NCI-H2171 treated with DMSO at 0.1 percent for 48 hours (cell line): Measurements from ENCODE around the gene SYNRG.

Source experiments
- DNase-seq: peaks from one replicate; lab custom pipeline; 2025; lab: John Stamatoyannopoulos, UW

SYNRG gene

DNA sequence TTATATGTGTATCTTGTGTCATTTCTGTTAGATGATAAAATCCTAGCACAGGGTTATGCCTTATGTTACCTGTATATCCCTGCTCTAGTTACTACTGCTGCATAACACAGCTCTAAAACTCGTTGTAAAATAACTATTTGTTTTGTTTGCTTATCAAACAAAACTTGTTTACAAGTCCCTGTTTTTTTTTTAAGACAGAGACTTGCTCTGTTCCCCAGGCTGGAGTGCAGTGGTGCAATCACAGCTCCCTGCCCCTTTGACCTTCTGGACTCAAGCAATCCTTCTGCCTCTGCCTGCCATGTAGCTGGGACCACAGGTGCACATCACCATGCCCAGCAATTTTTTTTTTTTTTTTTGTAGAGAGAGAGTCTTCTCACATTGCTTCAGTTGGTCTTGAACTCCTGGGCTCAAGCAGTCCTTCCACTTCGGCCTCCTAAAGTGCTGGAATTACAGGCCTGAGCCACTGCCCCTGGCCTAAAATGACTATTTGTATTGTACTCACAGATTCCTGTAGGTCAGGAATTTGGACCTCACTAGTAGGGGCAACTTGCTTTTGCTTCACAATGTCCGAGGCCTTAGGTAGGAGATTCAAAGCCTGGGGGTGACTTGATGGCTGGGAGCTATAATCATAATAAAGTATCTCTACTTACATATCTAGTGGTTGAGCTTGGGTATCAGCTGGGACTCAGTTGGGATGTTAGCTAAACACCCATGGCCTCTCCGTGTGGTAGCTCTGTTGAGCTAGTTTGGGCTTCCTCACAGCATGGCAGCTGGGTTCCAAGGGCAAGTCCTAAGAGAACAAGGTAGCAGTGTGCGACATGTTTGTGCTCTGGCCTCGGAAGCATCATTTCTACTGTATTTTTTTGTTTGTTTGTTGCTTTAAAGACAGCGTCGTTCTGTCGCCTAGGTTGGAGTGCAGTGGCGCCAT lies 106.9 kb downstream of the SYNRG start:
- DNase-seq, result no peak

- no peak for DNase-seq
Observed at GRCh38 chr17:37500378-37500777, 108.8 kb downstream of the SYNRG start.

DNA sequence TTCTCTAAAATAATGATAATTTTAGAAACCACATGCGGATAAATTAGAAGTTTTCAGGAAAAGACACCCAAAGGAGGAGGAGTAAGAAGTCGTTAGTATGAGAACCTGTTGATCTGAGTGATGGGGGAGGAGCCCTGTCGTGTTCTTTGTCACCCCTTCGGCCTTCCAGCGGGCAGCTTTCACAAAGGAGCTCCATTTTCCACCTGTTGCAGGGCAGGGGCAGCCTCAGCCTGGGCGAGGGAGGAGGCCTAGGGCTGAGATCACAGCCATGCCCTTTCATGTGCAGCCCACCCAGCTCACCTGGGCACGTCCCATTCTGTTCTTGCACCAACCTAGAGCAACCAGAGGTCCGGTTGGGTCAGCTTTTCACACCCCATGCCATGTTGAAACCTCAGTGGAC lies 114.2 kb downstream of the SYNRG start:
- DNase-seq, result no peak

GRCh38 chr17:37494401-37494831 lies 114.8 kb downstream of the SYNRG start:
- DNase-seq, result no peak

GRCh38 chr17:37493249-37494027 lies 115.8 kb downstream of the SYNRG start:
- DNase-seq, result no peak

DNA sequence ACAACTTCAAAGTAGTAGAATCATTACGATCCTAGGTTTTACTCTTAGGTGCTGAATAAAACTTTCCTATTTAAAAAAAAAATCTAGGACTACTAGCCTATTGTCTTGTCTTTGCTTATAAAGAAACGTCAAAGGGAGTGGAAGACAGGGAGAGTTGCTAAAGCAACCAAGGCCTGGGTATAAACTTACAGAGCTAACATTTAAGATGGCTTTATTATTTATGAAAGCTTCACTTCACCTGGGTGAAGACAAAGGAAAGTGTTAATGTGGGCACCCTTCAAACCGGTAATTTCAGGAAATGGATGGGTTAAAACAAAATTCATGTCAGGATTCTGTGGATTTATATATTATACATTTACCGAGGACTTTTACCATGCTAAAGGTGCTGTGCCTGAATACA lies 117.1 kb downstream of the SYNRG start:
- no peak for DNase-seq

DNA sequence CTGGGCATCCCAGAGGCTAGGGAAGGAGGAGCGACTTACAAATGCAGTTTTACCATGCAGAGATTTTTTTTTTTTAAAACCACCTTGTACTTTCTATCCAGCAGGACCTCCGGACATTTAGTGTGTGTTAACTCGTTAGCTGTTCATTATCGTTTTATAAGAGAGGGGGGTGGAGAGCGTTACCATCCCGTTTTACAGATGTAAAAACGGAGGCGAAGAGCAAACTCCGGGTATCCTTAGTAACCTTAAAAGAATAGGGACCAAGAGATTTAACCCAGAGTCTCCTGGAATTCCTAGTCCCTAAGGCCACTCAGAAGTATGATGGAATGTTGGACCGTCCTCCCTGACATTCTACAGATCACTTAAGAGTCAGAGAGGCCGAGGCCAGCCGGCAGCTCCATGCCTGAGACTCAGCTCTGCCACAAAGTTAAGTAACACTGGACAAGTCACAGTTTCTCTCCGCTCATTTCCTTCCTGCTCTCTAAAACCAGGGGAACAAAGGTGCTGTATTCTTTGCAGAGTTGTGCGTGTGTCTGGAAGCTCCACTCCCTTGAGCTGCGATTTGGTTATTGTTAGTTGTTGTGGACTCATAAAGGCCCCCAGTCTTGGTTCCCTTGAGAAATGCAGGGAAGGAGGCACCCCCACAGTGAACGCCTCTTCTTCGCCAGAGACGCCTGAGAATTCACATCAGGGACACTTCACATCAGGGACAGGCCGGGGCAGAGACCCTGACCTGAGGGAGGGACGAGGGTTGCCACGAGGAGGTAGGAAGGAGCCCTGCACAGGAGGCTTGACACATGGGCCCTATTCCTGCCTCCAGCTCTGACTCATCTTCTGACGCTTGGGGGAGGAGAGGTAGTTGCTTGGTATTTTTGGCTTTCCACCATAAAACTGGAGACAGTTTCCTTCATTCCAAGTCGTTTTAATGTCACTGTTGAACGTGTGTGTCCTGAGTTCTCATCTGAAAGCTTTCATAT lies 118.3 kb downstream of the SYNRG start:
- DNase-seq, result no peak

DNA sequence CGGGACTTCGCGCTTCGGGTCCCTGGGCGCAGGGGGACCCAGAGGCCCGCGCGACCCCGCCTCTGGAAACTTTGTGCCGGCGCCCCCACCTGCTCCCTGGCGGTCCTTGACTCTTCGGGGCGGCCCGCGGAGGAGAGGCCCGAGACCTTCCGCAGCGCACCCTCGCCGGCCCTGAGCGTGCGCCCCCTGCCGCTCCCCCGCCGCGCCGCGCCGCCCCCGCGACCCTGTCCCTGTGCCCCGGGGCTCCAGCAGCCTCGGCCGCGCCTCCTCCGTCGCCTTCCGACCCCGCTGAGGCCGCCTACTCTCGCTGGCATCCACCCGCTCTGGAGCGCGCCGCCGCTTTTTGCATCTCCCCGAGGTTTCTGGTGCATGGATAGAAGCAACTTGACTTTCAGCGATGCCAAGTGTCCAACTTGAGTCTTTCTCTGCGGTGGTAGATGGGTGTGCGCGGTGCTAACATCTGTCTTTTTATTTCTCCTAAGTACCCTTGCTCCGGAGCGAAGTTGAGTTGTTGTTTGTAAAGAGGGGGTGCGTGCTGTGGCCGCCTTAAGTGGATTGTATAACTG lies 119.1 kb downstream of the SYNRG start:
- DNase-seq, result peak; percentile 65

GRCh38 chr17:37489197-37490001 lies 119.8 kb downstream of the SYNRG start, which contains the start of gene DUSP14:
Gene DUSP14 (plus strand): TSS chr17:37489891. CDS start chr17:37512273, 22,382 bp downstream.
- DNase-seq, result peak; percentile 81

DNA sequence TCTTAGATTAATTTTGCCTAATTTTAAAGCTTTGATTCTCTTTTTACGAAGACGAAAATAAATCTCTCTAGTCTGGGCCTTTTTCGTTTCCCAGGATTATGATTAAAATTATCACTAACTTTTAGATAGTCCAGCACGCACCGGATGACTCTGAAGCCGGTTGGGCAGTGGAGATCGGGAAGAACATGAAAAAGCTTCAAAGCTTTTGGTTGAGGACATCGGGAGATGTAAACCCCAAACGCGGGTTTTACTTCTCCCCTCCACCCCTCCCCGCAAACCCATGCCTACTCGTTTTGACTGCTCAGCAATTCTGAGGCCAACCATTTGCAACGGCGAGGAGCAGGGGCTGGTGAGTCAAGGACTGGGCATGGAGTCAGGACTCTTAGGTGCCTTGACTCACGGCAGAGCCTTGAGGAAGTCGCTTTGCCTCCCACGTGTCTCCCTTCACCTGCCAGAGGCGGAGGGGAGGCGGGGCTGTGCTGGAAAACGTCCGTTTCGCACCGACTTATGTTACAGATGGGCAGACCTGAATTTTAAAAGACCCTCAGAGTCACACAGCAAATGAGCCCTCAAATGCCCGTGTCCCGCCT lies 120.5 kb downstream of the SYNRG start:
- DNase-seq, result peak; percentile 68

- peak; percentile 42 for DNase-seq
Observed at GRCh38 chr17:37488009-37488604, 121.1 kb downstream of the SYNRG start.

- DNase-seq, result no peak
Observed at GRCh38 chr17:37485938-37486570, 123.2 kb downstream of the SYNRG start.

- peak; percentile 97 for DNase-seq
Observed at GRCh38 chr17:37483311-37484039, 125.7 kb downstream of the SYNRG start.

DNA sequence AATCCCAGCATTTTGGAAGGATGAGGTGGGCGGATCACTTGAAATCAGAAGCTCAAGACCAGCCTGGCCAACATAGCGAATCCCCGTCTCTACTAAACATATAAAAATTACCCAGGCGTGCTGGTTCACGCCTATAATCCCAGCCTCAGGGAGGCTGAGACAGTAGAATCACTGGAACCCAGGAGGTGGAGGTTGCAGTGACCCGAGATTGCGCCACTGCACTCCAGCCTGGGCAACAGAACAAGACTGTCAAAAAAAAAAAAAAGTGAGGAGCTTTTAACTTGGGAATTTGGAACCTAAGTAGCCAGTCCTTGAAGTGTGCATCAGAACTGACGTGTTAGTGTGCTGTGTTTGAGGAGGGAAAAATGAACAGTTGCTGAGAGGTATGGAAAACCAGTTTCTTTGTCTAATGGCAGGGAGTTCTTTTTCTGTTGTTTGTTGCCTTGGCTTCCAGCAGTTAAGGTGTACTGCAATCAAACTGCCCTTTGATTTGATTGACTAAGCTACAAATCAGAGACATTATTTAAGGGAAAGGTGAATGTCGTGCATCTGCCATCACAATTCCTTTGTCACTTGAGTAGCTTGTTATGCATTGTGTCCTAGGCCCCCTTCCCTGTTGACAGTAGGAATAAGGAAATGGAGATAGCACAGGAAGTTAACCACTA lies 128.1 kb downstream of the SYNRG start:
- no peak for DNase-seq

DNA sequence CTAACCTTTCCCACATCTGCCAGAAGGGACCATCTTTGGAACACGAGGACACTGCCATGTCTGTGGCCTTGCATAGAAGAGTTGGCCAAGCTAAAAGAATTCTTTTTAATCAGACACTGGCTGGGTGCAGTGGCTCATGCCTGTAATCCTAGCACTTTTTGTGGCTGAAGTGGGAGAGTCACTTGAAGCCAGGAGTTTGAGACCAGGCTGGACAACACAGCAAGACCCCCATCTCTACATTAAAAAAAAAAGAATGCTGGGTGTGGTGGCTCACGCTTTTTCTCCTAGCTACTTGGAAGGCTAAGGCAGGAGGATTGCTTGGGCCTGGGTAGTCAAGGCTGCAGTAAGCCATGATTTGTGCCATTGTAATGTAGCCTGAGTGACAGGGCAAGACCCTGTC lies 128.8 kb downstream of the SYNRG start:
- DNase-seq, result no peak

DNA sequence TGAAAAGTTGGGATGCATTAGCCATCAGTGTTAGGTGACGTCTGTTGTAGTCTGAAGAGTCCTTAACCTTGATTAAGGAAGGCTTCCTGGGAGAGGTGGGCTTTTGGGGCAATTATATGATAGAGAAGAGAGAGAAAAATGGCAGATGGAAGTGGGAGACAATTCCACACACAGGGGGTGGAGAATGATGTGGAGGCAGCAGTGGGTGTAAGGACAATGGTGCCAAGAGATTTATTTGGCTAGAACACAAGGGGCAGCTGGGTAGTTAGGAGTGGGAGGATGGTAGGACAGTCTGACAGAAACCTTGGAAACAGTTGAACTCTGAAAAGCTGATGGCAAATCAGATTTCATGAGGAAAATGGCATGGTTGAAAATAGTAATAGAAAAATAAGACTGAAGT lies 130.2 kb downstream of the SYNRG start:
- DNase-seq, result no peak

GRCh38 chr17:37478187-37478586 lies 131.0 kb downstream of the SYNRG start:
- peak; percentile 82 for DNase-seq
